Panc1 (cell line): ENCODE results near the gene WDR64. TPM values are rescaled to one million over a fixed set of nuclear protein-coding genes. Genes with fewer than 3 reads are reported as not detected.

Experiments used
- ATAC-seq: fragments of 200-7000 bp; cut with Tn5 transposase; 2 replicates; pipeline ENCODE4 v1.9.1; 2020; ENCODE audit warnings: mild to moderate bottlenecking, moderate library complexity
- BruUV-seq: library from RNA; stranded (reverse); fragments of 400-500 nt; replicated peaks from 2 replicates; lab custom pipeline; 2021; lab: Mats Ljungman, UMichigan
- CTCF ChIA-PET: fragments of 300-600 bp; sonication (Branson Sonifier 250); formaldehyde crosslinking; loops from one replicate; lab custom pipeline; 2022; ENCODE audit warnings: antibody characterized with exemption; lab: Charles Lee
- POLR2A ChIA-PET: fragments of 300-600 bp; sonication (Branson Sonifier 250); formaldehyde crosslinking; loops from one replicate; lab custom pipeline; 2022; ENCODE audit warnings: antibody characterized with exemption; lab: Charles Lee
- DNase-seq: peaks from one replicate; pipeline ENCODE4 v3.0.0-alpha.2; 2010; ENCODE audit warnings: low read depth, low spot score
- H3K27ac ChIP-seq: 2 replicates; pipeline ENCODE4 v1.5.1; 2011; ENCODE audit warnings: mild to moderate bottlenecking, low read length, inconsistent platforms
- H3K27me3 ChIP-seq: fragments of 200-500 bp; sonication (Bioruptor generic); 2 replicates; pipeline ENCODE4 v1.6.0; 2014; ENCODE audit warnings: low read length, inconsistent platforms; ENCODE audit not compliant: control insufficient read depth, insufficient read depth
- H3K36me3 ChIP-seq: fragments of 200-500 bp; sonication (Bioruptor generic); 2 replicates; pipeline ENCODE4 v1.5.1; 2014; ENCODE audit warnings: inconsistent platforms, mild to moderate bottlenecking, low read length, moderate library complexity; ENCODE audit not compliant: control insufficient read depth, insufficient read depth
- H3K4me1 ChIP-seq: 2 replicates; pipeline ENCODE4 v1.5.1; 2011; ENCODE audit warnings: inconsistent platforms, mild to moderate bottlenecking, low read length, moderate library complexity; ENCODE audit not compliant: control insufficient read depth, insufficient read depth
- H3K4me3 ChIP-seq, 2 experiments: 2 replicates each; pipeline ENCODE4 v1.5.1; 2011 to 2012; ENCODE audit warnings: low read depth in 2 of 2, low read length in 2 of 2, mild to moderate bottlenecking in 2 of 2, inconsistent platforms in 1 of 2, moderate library complexity in 1 of 2
- H3K9me3 ChIP-seq: fragments of 200-500 bp; sonication (Bioruptor generic); 2 replicates; pipeline ENCODE4 v1.5.1; 2014; ENCODE audit warnings: low read depth, mild to moderate bottlenecking, inconsistent platforms, low read length, moderate library complexity; ENCODE audit not compliant: control insufficient read depth, insufficient read depth
- POLR2AphosphoS5 ChIP-seq: IDR thresholded peaks from 2 replicates; pipeline ENCODE4 v1.6.1; 2012; ENCODE audit warnings: mild to moderate bottlenecking, low read depth, low read length, moderate library complexity
- SIN3A ChIP-seq: IDR thresholded peaks from 2 replicates; pipeline ENCODE4 v1.6.1; 2012; ENCODE audit warnings: low read depth, mild to moderate bottlenecking, low read length, moderate library complexity, borderline replicate concordance; ENCODE audit not compliant: insufficient read depth
- TCF7L2 ChIP-seq: IDR thresholded peaks from 2 replicates; pipeline ENCODE4 v1.6.1; 2011; ENCODE audit warnings: mild to moderate bottlenecking, low read depth, low read length, inconsistent platforms
- in situ Hi-C: cut with HindIII; loops from 2 replicates; pipeline ENCODE4 v1.10.0; 2016; ENCODE audit warnings: low sequenced_read_pairs, low pct_unique_long_range_greater_than_20kb
- intact Hi-C: fragments of 100-400 bp; cut with micrococcal nuclease; formaldehyde crosslinking; loops from one replicate; pipeline ENCODE4 v1.10.0; 2022; ENCODE audit not compliant: unreplicated experiment
- total RNA-seq: library from RNA; stranded (reverse); gene quantifications from one replicate; pipeline ENCODE4 v1.2.1, GENCODE V29; 2021; ENCODE audit not compliant: unreplicated experiment
- TF ChIP-seq, protein P1 (sequence below), 2 experiments: IDR thresholded peaks; 2 replicates each; pipeline ENCODE4 v1.6.1; 2011 to 2012; ENCODE audit warnings: low read depth in 2 of 2, control low read depth in 1 of 2, low read length in 1 of 2, mild to moderate bottlenecking in 1 of 2, moderate library complexity in 1 of 2; ENCODE audit not compliant: insufficient read depth in 1 of 2
- TF ChIP-seq, protein P2 (sequence below): fragments of 450-650 bp; IDR thresholded peaks from 2 replicates; pipeline ENCODE4 v1.5.1; 2017; ENCODE audit warnings: mild to moderate bottlenecking

The WDR64 gene
- total RNA-seq, 1 experiment from 2014 or later = not detected

DNA sequence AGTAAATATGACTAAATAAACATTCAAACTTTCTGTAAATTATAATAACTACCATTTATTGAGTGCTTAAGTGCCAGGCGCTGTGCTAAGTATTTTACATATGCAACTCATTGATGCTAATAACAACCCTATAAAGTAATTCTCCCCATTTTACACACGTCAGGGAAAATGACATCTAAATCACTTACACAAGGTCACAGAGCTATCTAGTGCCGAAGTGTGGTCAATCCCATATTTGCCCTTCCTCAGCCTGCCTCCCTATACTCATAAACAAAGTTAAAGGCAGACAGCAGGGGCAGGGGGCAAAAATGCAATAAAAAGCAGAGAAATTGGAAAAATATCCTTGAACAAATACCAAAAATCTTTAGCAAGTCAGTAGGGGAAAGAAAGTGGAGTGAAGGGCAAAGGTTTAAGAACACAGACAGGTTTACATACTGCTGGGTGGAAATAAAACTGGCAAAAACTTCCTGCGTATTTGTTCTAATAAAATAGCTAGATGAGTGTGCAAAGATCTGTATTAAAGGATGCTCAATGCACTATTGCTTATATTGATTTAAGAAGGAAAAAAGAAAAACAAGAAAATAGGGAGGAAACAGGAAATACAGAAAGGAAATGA is 72.8 kb downstream of the WDR64 start:
- ChIA-PET POLR2A (no interaction called here), CTCF (interaction anchor here (0.7 kb wide), 1 partner anchor 120 kb away, joined by 4 read pairs; no protein-coding TSS in a partner anchor)
- H3K4me3 ChIP-seq = no peak overlapping the region
- DNase-seq (no peak), ATAC-seq (no peak)
- no TSS peak for BruUV-seq
- in situ Hi-C loops (no loop called here), intact Hi-C loops (no loop called here)
- H3K27ac ChIP-seq = no peak overlapping the region
- H3K27me3 ChIP-seq = no peaks in the 10 kb centered on the region
- no peaks in the 10 kb centered on the region for H3K36me3 ChIP-seq
- TF ChIP-seq SIN3A (no peak), POLR2AphosphoS5 (no peak), TCF7L2 (no peak)
- TF ChIP-seq, protein P1, sequence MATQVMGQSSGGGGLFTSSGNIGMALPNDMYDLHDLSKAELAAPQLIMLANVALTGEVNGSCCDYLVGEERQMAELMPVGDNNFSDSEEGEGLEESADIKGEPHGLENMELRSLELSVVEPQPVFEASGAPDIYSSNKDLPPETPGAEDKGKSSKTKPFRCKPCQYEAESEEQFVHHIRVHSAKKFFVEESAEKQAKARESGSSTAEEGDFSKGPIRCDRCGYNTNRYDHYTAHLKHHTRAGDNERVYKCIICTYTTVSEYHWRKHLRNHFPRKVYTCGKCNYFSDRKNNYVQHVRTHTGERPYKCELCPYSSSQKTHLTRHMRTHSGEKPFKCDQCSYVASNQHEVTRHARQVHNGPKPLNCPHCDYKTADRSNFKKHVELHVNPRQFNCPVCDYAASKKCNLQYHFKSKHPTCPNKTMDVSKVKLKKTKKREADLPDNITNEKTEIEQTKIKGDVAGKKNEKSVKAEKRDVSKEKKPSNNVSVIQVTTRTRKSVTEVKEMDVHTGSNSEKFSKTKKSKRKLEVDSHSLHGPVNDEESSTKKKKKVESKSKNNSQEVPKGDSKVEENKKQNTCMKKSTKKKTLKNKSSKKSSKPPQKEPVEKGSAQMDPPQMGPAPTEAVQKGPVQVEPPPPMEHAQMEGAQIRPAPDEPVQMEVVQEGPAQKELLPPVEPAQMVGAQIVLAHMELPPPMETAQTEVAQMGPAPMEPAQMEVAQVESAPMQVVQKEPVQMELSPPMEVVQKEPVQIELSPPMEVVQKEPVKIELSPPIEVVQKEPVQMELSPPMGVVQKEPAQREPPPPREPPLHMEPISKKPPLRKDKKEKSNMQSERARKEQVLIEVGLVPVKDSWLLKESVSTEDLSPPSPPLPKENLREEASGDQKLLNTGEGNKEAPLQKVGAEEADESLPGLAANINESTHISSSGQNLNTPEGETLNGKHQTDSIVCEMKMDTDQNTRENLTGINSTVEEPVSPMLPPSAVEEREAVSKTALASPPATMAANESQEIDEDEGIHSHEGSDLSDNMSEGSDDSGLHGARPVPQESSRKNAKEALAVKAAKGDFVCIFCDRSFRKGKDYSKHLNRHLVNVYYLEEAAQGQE (IDR thresholded peaks at IDR 0.05; ENCODE audit: insufficient read depth in 1 of 2, low read depth in 2 of 2, low read length in 1 of 2) = no peak
- TF ChIP-seq, protein P2, sequence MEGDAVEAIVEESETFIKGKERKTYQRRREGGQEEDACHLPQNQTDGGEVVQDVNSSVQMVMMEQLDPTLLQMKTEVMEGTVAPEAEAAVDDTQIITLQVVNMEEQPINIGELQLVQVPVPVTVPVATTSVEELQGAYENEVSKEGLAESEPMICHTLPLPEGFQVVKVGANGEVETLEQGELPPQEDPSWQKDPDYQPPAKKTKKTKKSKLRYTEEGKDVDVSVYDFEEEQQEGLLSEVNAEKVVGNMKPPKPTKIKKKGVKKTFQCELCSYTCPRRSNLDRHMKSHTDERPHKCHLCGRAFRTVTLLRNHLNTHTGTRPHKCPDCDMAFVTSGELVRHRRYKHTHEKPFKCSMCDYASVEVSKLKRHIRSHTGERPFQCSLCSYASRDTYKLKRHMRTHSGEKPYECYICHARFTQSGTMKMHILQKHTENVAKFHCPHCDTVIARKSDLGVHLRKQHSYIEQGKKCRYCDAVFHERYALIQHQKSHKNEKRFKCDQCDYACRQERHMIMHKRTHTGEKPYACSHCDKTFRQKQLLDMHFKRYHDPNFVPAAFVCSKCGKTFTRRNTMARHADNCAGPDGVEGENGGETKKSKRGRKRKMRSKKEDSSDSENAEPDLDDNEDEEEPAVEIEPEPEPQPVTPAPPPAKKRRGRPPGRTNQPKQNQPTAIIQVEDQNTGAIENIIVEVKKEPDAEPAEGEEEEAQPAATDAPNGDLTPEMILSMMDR = no peak
- H3K9me3 ChIP-seq = no peaks in the 10 kb centered on the region
- peaks cover 3% of the 10 kb centered on the region; the same call in 1 of the 2 replicates for H3K4me1 ChIP-seq

DNA sequence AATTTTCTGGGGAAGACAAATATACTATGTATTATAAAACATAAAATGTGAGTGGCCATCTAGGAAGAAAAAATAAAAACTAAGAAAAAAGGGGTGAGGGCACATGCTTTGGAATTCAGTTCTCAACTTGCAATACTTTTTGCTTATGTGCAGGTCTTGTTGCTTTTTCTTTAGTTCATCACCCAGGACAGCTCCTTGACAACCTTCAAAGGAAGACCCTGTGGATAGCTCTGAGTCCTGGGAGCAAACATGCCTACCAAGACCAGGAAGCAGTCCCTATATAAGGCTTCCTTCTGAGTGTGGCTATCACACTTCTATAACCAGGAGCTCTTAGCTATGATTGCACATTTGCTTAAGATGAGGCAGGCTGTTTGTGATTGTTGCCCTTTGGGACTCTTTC is 78.0 kb downstream of the WDR64 start:
- DNase-seq (no peak), ATAC-seq (no peak)
- TF ChIP-seq, protein P2 = no peak
- TF ChIP-seq SIN3A = no peak
- TF ChIP-seq, protein P1 (IDR thresholded peaks at IDR 0.05; ENCODE audit: insufficient read depth in 1 of 2, low read depth in 2 of 2, low read length in 1 of 2) = peak; percentile 57 to 66; a peak in 1 of 4 replicates
- no peak for TF ChIP-seq TCF7L2
- no peak overlapping the region for H3K27ac ChIP-seq
- no peaks in the 10 kb centered on the region for H3K9me3 ChIP-seq
- intact Hi-C loops = no loop called here
- no peaks in the 10 kb centered on the region for H3K4me1 ChIP-seq
- BruUV-seq = no TSS peak
- in situ Hi-C loops = no loop called here
- no peaks in the 10 kb centered on the region for H3K27me3 ChIP-seq
- no peaks in the 10 kb centered on the region for H3K36me3 ChIP-seq
- POLR2A ChIA-PET = no interaction called here
- CTCF ChIA-PET = no interaction called here
- H3K4me3 ChIP-seq = no peak overlapping the region
